HG02642 (cell line): ENCODE measurements around the gene ACTL7B.
"Not testable (repeated sequence)": the region's sequence is repeated elsewhere in the genome, so short reads cannot be mapped to it uniquely, and the experiment has no call there.

Experiments used
- ATAC-seq: cut with Tn5 transposase; IDR thresholded peaks from one replicate; pipeline ENCODE4 v1.9.1; 2021; ENCODE audit warnings: mild to moderate bottlenecking; ENCODE audit not compliant: unreplicated experiment, poor library complexity

Gene ACTL7B

DNA sequence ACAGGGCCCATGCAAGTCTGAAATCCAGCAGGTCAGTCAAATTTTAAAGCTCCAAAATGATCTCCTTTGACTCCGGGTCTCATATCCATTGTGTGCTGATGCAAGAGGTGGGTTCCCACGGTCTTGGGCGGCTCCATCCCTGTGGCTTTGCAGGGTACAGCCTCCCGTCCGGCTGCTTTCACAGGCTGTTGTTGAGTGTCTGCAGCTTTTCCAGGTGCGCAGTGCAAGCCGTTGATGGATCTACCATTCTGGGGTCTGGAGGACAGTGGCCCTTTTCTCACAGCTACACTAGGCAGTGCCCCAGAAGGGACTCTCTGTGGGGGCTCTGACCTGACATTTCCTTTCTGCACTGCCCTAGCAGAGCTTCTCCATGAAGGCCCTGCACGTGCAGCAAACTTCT lies 7.5 kb downstream of the ACTL7B start:
- not testable (repeated sequence) for ATAC-seq

DNA sequence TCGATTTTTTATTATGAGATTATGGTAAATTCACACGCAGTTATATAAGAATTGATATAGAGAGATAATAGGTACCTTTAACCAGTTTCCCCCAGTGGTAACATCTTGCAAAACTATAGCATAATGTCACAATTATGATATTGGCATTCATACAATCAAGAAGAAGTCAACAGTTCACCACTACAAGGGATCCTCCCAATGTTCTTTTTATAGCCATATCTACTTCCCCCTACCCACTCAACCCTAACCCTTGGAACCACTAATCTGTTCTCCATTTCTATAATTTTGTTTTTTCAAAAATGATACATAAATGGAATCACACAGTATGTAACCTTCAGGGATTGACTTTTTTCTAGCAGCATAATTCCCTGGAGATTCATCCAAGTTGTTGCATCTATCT lies 9.8 kb downstream of the ACTL7B start:
- ATAC-seq: no peak

DNA sequence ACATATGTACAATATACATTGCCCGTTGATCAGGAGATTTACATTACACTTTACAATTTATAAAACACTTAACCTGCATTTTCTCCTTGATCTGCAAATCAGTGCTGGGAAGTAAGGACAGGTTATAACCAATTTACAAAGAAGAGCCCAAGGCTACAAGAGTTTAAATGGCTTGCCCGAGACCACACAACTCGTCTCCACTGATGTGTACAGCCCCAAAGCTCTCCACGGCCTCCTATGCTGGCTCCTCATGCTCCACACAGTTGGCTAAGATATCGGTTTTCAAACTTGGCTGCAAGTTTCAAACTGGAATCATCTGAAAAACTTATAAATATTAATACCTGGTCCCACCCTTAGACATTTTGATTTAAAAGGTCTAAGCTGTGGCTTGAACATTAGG lies 10.3 kb downstream of the ACTL7B start:
- no peak for ATAC-seq

DNA sequence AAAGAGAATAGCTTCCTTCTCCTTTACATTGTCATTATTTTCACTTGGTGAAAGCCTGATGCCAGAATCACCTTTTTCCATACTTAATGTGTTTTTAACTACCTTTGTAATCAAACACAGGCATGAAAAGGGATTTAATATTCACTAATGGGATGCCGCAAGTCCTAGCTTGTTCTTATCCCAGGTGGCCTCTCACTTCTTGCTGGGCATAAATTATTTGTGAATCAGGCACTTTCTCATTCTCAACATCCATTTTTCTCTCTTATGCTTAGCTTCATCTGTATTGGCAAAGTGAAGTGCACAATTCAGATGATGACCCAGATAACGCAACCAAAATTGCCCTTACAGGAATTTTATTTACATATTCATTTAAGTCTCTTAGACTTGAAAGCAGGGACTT lies 10.9 kb downstream of the ACTL7B start:
- ATAC-seq: no peak

DNA sequence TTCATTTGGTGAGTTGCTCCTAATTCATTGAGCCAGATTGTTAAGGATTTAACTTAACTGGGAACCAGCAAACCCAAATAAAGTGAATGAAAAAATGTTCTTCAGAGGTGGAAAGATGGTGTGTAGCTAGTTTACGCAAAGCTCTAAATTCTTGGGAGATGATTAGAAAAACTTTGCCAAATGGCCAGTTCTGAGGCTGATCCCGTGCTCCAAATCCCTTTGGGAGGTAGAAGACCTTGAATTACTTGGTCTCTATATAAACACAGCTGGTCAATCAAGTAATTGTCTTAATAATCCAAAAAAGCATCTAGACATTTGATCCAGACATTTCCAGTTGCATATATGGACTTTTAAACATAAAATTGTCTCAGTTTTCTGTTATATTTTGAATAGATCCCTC lies 11.4 kb downstream of the ACTL7B start:
- no peak for ATAC-seq

DNA sequence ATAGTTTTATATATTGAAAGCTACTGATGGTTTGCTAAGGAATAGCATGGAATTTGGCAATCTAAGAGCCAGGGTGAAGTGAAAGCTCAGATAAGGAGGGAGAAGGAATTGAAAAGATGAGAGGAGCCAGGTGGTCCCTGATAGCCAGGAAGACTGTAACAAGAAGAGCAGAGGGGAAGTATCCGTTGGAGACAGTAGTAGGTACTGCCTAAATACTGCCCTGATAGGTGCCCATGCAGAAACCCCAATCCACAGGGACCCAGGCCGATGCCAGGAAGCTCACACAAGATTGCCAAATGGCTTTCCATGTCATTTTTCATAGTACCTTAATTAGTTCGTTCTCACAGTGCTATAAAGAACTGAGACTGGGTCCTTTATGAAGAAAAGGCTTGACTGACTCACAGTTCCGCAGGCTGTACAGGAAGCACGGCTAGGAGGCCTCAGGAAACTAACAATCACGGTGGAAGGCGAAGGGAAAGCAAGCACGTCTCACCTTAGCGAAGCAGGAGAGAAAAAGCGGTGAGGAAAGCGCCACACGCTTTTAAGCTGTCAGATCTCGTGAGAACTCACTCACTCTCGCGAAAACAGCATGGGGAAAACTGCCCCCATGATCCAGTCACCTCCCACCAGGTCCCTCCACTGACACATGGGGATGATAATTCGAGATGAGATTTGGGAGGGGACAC lies 13.0 kb downstream of the ACTL7B start:
- ATAC-seq: no peak

DNA sequence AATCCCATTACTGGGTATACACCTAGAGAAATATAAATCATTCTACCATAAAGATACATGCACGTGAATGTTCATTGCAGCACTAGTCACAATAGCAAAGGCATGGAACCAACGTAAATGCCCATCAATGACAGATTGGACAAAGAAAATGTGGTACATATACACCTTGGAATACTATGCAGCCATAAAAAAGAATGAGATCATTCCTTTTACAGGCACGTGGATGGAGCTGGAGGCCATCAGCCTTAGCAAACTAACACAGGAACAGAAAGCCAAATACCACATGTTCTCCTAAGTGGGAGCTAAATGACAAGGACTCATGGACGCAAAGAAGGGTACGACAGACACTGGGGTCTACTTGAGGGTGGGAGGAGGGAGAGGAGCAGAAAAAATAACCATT lies 16.2 kb downstream of the ACTL7B start:
- not testable (repeated sequence) for ATAC-seq

DNA sequence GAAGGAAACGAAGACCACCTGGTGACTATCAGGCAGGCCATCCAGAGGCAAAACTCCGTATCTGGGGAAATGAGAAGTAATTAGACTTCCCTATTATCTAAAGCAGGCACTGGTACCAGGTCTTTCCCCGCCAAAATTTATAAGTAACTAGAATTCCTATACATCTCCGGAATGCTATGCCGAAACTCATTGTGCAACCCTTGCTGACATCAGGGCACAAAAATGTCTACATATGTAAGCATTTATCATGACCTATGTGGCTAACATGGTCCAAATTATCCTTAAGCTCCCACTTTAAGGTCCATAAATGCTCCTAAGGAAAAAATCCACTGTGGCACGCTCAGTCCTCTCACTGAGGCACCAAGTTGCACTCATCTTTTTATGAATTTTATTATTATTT lies 17.8 kb downstream of the ACTL7B start:
- no peak for ATAC-seq

DNA sequence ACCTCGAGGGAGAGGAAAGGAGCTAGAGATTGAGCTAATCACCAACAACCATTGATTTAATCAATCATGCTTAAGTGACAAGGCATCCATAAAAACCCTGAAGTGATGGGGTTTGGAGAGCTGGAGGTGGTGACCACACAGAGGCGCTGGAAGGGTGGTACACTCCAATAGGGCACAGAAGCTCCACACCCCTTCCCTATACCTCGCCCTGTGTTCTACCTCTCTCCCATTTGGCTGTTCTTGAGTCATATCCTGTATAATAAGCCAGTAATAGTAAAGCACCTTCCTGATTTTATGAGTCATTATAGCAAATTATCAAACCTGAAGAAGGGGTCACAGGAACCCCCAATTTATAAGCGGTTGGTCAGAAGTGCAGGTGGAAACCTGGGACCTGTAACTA lies 18.3 kb downstream of the ACTL7B start:
- ATAC-seq: no peak

DNA sequence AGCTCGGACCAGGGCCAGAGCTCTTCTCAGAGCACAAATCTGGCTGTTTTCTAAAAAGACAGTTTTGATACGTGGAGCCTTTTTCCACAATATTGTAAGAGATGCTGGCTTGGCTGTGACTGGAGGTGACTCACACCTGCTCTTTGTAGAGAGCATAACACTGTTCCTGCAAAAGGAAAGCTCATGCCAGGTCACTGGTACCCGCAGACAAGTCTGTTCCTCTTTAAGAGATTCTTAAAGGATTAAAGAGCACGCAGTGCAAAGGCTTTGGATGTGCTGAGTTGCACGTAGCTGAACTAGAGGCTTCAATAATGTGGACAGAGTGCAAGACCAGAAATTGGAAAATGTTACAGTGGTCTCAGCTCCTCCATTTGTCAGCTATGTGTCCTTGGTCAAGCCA lies 19.0 kb downstream of the ACTL7B start:
- no peak for ATAC-seq

DNA sequence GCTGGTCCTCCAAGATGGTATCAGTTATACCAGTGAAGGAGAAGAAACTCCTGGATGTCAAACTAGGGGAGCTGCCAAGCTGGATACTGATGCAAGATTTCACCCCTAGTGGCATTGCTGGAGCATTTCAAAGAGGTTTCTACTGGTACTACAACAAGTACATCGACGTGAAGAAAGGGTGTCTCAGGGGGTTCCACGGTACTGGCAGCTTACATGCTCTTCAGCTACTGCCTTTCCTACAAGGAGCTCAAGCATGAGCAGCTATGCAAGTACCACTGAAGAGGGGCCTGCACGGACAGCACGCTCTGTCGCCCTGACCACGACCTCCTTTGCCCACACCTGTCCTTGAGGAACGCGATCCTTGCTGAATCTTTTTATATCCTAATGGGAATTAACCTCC lies 19.5 kb downstream of the ACTL7B start:
- no peak for ATAC-seq

DNA sequence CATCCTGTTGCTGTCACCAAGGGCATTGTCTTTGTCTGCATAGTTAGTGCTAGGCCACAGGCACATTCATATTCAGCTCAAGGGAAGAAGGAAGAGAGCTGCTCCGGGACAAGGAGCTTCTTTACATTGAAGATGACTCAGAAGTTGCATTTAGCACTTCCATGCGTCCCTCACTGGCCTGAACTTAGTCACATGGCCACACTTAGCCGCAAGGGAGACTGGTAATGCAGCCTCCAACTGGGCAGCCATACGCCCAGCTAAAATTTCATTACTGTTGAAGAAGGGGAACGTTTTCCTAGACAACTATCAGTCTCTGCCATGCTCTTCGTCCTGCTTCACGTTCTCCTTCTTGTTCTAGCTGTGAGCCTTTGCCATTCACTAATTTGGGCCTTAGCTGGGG lies 20.0 kb downstream of the ACTL7B start:
- no peak for ATAC-seq

DNA sequence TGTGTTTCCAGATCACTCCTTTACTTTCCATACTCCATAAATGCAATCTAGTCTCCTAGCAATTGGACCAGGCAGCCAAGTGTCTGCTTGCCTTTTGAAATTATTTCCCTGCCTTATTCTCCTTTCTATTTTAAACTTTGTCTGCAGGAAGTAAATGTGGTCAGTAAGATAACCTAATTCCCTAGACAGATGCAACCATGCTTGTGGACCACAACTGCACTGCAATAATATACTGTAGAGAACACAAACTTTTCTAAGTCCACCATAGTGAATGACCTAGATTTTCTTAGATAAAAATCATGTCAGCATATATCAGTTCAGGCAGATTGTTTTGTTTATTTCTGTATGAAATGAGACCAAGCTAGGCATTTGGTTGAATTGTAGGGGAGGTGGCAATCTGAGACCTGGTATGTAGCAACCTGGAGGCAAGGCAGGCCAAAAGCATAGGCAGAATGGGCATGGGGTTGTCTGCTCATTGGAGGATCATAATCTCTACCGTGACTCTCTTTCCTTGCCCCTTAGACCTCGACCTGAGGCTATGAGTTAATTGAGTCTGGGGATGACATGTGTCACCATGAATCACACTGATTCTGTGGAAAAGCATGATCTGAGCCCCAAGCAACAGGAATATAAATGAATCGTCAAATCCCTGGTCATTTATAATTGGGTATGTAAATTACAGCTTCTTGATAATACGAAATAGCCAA lies 20.7 kb downstream of the ACTL7B start:
- ATAC-seq: no peak

DNA sequence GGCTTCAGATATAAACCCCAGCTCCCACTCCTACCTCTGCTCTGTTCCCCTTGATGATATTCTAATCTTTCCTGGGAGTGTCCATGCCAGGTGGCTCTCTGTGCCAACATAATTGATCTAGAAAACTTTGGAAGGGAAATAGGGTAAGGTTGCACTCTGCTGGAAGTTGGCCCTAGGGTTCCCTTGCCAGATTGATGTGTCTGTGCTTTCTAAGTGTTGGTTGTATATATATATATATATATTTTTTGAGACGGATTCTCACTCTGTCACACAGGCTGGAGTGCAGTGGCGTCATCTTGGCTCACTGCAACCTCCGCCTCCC lies 23.6 kb downstream of the ACTL7B start:
- no peak for ATAC-seq

DNA sequence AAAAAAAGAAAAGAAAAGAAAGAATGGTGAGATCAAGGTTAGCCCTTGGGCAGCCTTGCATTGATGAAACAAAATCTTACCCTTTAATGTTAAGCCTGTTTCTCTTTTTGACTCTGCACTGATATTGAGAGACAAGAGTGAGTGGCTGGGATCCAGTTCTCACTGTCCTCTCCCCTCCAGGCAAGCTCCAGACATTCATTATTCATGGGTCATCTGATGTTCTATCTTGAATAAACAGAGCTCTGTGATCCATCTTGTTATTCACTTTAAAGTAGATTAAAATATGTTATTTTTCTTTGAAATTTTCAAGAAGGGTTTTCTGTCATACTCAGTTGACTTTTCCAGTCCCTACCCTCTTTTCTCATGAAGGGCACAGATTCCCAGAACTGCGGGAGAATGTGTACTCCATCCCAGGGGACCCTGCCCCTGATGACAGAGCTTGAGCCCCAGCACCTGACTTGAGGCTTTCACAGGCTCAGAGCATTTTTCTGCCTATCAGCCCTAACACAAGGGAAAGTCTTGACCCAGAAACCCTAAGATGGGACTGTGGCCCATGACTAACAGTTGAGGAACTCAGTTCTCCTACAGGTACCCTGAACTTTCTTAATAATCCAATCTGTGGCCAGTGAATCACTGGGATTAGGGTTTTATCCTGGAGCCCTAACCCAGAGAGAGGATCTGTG lies 24.1 kb downstream of the ACTL7B start:
- ATAC-seq: no peak

DNA sequence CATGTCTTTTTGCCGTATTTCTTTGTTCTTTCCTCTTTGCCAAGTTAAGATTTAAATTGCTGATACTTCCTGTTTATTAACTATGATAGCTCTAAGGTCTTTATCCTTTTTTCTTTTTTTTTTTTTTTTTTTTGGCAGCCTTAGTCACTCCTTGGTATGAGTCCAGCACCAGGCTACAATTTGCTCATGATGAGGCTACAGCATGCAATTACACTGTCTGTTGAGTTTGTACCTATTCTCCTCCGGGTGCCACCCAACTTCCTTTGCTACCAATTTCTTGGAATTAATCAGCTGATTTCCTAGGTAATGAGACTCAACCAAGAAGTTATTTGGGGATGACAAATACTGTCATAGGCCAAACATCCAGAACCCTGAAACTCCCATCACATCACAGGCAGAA lies 25.5 kb downstream of the ACTL7B start:
- ATAC-seq: no peak

DNA sequence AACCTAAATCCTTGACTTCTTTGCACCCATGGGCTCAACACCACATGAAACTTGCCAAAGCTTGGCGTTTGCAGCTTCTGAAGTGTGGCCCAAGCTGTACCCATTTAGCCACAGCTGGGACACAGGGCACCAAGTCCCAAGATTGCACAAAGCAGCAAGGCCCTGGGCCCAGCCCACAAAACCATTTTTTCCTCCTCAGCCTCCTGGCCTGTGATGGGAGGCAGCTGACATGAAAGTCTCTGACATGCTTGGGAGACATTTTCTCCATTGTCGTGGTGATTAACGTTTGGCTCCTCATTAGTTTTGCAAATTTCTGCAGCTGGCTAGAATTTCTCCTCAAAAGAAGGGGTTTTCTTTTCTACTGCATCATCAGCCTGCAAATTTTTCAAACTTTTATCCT lies 32.0 kb downstream of the ACTL7B start:
- no peak for ATAC-seq

DNA sequence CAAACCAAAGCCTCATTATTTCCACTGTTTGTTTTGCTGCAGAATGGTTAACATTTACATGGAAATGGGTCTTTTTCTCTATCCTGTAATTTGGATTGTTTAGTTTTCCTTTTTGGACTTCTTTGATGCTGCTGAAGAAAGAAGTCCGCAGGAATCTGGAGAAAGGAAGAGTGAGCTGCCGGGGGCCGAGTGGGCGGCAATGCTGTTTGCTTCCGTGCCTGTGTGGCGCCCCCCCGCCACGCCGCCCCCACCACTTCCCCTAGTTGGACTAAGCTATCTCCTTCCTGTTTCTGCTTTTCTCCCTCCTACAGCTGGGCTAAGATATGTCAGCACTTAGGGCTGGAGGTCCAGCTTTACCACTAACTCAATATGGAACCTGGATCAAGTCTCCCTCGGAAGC lies 39.7 kb downstream of the ACTL7B start:
- ATAC-seq: no peak

DNA sequence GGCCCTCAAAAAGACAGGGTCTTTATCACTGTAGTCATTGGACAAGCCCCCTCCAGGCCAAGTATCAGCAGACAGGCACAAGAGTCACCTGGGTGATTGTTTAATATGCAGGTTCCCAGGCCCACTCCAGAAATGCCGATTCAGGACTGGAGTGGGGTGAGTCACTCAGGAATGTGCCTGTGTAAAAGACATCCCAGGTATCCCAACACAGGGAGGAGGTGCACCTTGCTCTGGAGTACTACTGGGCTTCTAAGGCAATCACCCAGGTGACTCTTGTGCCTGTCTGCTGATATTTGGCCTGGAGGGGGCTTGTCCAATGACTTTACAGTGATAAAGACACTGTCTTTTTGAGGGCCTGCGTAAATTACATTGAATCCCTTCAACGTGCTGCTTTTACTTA lies 40.6 kb downstream of the ACTL7B start:
- no peak for ATAC-seq

DNA sequence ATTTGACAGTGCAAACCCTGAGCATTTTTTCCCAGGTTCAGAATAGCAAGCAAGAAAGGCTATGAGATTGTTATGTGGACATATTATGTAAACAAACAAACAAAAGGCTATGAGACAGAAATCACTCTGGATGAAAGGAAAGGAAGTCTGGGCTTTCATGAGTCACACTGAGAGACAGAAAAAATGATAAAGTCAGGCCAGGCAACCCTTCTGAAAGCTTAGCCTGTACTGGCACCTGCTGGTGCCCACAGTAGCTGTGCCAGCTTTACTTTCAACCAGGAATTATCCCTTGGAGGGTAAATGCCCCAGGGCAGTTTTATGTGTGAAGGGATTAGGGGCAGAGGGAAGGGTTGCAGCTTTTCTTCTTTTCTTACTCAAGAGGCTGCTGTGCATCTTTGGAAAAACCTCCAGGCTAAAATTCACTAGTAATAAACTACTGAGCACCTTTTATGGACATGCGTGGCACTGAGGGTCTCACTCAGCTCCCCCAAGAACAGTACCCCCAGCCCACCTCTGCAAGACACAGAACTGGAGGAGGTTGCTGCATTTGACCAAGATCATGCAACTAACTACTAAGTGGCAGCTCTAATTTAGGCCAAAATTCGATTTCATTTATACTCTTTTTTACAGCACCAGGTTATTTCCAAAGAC lies 41.7 kb downstream of the ACTL7B start:
- ATAC-seq: no peak

DNA sequence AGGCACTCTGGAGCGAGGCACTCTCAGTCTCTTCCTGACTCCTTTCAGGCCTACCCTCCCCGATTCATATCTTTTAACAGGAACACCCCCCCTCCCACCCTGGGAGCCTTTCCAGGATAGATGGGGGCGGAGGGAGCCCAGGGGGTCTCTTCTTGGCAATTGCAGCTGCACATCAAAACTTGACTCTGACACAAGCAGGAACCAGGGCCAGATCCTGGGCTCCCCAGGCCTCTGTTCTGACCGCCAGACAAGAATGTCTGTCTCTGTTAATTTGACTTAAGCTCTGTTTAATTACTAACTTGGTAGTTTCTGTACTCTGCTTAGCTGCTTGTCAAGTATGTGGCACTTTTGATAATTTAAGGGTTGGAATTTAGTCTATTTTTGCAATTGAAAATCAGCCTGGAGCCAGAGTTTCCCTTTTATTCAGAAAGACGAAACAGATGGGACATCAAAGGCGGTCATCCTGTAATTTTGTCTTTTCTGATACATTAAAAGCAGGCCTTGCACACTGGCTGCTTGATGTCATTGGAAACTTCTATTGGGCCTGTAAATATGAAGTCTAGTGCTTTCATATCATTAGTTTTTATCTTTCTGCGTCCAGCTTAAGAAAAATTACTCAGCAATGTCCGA lies 43.3 kb downstream of the ACTL7B start:
- ATAC-seq: no peak
